HG02870 (cell line): ENCODE results near the gene ACTA2.

Experiments
- ATAC-seq: cut with Tn5 transposase; IDR thresholded peaks from one replicate; pipeline ENCODE4 v1.9.1; 2021; ENCODE audit warnings: mild to moderate bottlenecking, moderate library complexity; ENCODE audit not compliant: unreplicated experiment

Gene ACTA2

GRCh38 chr10:88923520-88923919 is 29.1 kb downstream of the ACTA2 start:
- ATAC-seq: no peak

- no peak for ATAC-seq
Measured at GRCh38 chr10:88922041-88922440, 30.5 kb downstream of the ACTA2 start.

DNA sequence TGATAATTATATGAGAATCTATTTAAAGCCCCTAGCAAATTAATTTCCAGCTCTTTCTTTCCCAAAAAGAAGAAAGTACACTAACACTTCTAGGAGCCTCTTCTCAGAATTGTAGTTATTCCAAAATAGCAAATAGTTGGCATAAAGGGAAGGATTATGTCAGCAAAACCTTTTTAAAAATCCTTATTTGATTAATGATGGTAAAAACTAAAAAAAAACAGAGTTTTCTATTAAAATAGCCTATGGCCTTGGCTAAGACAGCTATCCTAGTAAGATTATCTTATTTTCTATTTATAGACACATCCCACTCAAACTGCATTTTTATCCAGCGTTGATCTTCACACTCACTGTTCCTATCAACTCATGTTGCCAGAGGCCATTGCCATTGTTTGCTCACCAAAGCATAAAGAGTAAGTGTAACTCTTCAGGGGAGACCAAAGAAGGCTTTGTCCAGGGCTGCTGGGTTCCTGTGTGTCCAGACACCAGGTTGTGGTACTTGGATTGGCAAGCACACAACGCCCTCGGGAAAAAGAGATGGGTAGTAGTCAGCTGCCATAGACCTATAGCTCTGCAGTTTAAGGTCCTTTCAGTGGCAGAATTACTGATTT is 31.5 kb downstream of the ACTA2 start:
- no peak for ATAC-seq

- no peak for ATAC-seq
Measured at GRCh38 chr10:88920198-88920597, 32.4 kb downstream of the ACTA2 start.

DNA sequence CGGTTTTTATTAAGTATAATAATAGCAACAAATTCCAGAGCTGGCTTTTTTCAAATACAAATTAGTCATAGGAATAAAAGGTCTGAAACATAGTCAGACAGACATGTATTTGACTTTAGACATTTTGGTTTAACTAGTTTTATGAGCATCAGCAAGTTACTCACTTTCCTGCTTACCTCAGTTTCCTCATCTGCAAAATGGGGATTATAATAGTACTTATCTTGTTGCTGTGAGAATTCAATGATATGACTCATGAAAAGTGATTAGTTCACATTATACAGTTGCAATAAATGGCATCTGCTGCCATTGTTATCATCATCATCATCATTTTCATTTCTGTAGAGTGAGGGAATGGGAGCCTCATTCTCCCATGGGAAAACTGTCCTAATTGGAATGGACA is 33.5 kb downstream of the ACTA2 start:
- no peak for ATAC-seq

- ATAC-seq: no peak
Measured at GRCh38 chr10:88918191-88918905, 34.2 kb downstream of the ACTA2 start.

GRCh38 chr10:88916986-88917385 is 35.6 kb downstream of the ACTA2 start:
- ATAC-seq: no peak

GRCh38 chr10:88916231-88916630 is 36.3 kb downstream of the ACTA2 start:
- no peak for ATAC-seq

DNA sequence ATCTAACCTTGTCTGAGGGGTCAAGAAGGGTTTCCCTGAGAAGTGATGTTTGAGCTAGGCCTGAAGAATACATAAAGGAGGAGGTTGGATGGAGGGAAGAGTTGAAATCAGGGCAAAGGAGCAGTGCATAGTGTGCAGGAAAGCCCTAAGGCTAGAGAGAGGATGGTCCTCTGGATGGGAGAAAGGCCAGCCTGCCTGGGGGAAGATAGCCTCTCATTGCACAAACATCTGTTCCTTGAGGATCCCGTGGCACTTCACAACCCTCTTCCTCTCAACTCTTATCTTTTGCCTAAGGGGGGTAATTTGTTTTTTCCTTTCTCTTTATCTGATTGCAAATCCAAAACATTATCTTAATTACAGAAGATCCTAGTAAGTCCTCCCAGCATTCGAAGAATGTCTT is 36.8 kb downstream of the ACTA2 start:
- no peak for ATAC-seq

GRCh38 chr10:88913788-88914187 is 38.8 kb downstream of the ACTA2 start:
- no peak for ATAC-seq

- no peak for ATAC-seq
Measured at GRCh38 chr10:88913127-88913526, 39.4 kb downstream of the ACTA2 start.

DNA sequence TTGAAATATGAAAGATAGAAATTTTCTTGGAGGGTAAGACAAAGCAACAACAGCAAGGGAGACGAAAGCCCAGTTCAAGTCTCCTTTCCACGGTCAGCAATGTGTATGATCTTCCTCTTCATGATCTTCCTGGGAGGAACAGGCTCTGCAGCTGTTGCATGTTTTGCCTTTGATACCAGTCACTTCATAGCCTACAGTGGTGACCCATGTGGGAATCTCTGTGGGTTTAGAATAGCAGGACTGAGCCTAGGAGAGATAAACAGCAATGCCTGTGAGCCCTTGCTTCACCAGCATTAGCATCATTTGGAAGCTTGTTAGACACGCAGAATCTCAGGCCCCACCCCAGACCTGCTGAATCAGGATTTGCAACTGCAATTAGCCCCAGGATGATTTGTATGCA is 40.7 kb downstream of the ACTA2 start:
- no peak for ATAC-seq

- no peak for ATAC-seq
Measured at GRCh38 chr10:88911116-88911515, 41.5 kb downstream of the ACTA2 start.

DNA sequence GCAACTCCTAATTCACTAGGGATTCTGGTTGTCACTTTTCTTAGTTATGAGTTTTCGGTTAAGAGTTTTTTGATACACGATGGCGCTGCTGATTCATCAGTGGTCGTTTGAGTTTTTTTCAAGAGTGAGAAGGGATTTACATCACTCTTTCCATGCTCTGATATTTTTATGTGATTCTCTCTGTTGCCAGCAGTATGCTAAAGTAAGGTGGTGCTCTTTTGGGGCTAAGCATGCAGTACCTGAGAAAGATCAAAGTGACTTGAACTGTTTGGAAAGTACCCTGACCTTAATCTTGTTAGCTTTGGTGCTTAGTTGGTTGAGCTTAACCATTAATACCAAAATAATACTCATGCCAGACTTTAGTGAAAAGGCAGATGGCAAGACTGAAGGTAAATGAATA is 44.4 kb downstream of the ACTA2 start:
- no peak for ATAC-seq

- no peak for ATAC-seq
Measured at GRCh38 chr10:88906921-88907320, 45.7 kb downstream of the ACTA2 start.

DNA sequence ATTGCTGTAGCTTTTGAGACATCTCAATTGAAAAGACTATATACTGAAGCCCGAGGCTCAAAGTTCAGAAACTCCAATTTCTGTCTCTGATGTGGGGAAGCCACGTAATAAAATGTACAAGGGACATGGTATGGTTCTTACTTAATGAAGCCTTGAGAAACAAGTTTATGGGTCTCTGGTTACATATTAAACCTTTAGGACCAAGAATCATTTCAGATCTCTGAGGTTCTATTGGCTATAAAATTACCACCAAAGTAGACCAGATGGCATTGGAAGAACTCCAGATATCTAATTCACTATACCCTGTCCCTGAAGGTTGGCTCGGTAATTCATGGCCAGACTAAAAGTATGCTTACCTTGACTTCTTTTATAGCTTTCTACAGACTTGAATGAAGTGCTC is 48.9 kb downstream of the ACTA2 start:
- ATAC-seq: no peak

DNA sequence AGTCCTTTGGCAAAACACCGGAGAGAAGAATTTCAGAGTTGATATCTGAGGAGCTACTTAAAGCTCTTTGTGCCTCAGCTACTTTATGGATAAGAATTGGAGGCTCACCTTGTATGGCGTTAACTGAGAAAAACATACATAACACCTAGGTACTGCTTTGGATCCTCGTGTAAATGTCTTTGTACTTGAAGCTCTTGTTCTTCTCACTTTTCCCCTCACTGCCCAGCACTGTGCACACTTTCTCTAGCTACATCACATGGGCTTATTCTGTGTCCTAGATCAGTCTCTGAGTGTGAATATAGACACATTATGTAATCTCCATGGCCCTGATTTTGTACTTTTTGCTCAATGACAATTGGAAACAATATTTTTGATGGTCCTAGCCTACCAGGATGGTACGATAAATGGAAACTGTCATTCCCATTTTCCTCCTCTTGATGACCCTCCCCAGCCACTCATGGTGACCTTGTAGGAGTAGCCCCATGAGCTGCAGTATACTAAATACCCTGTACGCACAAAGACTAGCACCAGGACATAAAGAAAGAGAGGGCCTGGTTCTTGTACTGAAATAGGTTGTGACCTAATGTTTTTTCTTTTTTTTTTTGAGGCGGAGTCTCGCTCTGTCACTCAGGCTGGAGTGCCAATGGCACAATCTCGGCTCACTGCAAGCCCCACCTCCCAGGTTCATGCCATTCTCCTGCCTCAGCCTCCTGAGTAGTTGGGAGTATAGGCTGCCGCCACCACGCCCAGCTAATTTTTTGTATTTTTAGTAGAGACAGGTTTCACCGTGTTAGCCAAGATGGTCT is 50.4 kb downstream of the ACTA2 start:
- ATAC-seq: peak; percentile 26

DNA sequence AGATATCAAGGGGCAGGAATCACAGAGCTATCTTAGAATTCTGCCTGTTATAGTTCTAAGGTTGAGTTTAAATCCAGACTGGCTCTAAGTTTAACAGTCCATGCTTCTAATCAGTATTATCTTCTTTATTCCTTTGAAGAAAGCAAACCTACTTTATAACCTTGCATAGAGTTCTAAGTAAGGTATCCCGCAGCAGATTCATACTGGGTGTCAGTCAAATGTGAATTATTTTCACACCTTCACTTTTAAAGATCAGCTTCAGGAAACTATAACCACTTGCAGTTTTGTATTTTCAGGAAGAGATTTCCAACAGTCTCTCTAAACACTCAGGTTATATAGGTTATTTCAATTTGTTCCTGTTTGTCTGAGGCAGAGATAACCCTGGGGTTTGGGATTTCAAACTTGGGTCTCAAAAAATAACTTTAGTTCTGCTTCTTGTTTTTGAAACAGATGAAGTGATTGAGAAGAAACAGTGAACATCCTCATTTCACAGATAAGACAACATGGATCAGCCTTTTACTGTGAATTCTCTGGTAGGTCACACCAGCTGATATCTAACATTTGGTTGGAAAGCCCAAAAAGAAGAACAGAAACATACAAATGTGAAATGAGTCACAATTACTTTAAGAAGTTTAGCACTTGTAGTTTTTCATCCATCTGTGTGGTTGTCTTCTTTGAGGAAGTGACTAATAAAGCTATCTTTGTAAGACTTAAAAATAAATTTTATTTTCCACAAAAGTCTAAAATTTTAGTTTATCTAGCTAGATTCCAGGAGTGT is 51.2 kb downstream of the ACTA2 start:
- ATAC-seq: peak; percentile 78

DNA sequence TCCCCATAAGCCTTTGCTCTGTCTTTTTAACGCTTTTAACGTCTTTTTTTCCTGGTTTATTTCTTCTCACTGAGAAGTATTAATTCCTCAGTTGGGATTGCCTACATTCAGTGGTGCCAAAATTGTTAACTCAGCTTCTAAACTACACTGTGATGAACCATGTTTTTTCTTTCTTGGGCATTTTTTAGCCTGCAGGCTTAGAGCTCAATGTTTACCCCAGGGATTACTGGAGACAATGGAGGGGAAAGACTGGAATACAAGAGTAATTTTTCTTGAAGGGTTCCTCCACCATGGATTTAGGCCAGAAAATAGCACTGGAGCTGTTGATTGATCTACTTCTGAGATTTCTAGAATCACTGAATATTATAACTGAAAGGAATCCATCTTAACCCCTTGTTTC is 52.7 kb downstream of the ACTA2 start:
- no peak for ATAC-seq

DNA sequence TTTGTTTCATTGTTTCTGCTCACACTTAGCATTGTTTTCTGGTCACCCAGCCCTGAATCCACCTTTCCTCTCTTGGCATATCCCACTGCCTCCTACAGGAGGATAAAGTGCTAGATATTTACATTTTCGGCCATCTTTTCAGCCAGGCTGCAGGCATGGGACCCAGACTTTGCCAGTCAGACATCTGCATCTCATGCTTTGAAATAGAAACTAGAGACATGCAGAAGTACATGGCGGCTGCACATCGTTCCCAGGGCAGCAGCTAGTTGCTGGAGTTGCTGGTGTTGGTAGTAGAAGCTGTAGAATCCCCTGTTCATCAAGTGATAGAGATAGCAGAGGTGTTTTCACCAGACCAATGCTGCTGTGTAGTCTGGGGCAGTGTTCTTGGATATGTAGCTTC is 53.8 kb downstream of the ACTA2 start:
- ATAC-seq: no peak
